Activated CD8-positive, alpha-beta T cell treated with anti-CD3 and anti-CD28 coated beads for 36 hours (primary cell): Measurements from ENCODE around the gene MAP6D1. TPM values are rescaled to one million over a fixed set of nuclear protein-coding genes. Genes with fewer than 3 reads are reported as not detected.

Experiments used
- ATAC-seq: fragments of 200-7000 bp; cut with Tn5 transposase; one replicate; pipeline ENCODE4 v1.10.0; 2021; ENCODE audit warnings: mild to moderate bottlenecking, moderate library complexity
- CTCF ChIA-PET: fragments of 350-600 bp; sonication (Branson Sonifier 250); formaldehyde crosslinking; loops from one replicate; lab custom pipeline; 2021; ENCODE audit warnings: antibody characterized with exemption; lab: Charles Lee
- POLR2A ChIA-PET: fragments of 350-600 bp; sonication (Branson Sonifier 250); formaldehyde crosslinking; loops from one replicate; lab custom pipeline; 2021; ENCODE audit warnings: antibody characterized with exemption; lab: Charles Lee
- DNase-seq: peaks from one replicate; pipeline ENCODE4 v3.0.0-alpha.2; 2020
- H3K27ac Mint-ChIP-seq: one replicate; pipeline ENCODE4 v1.8.0; 2021; ENCODE audit warnings: mild to moderate bottlenecking, mixed read lengths
- H3K27me3 Mint-ChIP-seq: one replicate; pipeline ENCODE4 v1.8.0; 2021; ENCODE audit warnings: mixed read lengths
- H3K36me3 Mint-ChIP-seq: one replicate; pipeline ENCODE4 v1.8.0; 2021; ENCODE audit warnings: low read depth, mixed read lengths
- H3K4me1 Mint-ChIP-seq: one replicate; pipeline ENCODE4 v1.8.0; 2021; ENCODE audit warnings: low read depth, mixed read lengths
- H3K4me3 Mint-ChIP-seq: one replicate; pipeline ENCODE4 v1.8.0; 2021; ENCODE audit warnings: mild to moderate bottlenecking, moderate library complexity, mixed read lengths
- H3K9me3 Mint-ChIP-seq: one replicate; pipeline ENCODE4 v1.8.0; 2021; ENCODE audit warnings: mixed read lengths
- intact Hi-C: fragments of 100-400 bp; cut with micrococcal nuclease; formaldehyde crosslinking; loops from one replicate; pipeline ENCODE4 v1.10.0; 2022
- total RNA-seq, 2 experiments: library from RNA; stranded (reverse); gene quantifications; one replicate each; pipeline ENCODE4 v1.2.3, GENCODE V29; 2021
- TF ChIP-seq, protein P1 (sequence below): fragments of 200-600 bp; IDR thresholded peaks from one replicate; pipeline ENCODE4 v1.8.0; 2022; ENCODE audit warnings: antibody characterized with exemption, mild to moderate bottlenecking

Gene MAP6D1
- total RNA-seq, 2 experiments from 2014 or later, result 3.8 to 4.3 TPM

DNA sequence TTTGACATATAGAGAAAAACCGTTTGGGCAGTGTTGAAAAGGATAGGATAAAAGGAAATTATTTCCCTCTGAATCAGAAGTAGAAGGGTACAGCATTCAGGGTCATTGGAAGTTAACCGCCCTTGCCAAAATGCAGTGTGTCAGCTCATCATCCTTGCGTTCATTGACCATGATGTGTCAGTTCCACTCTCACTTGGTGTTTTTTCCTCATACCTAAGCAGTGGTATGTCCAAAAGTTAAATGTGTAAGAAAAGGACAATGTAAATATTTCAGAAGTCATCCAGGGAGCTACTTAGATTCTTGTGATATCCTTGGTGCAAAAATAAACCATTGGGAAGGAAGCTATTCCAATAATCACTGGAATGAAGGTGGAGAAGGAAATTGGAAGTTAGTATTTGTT, 50.7 kb downstream of the MAP6D1 start:
- no peak overlapping the region for H3K27ac Mint-ChIP-seq
- TF ChIP-seq, protein P1, sequence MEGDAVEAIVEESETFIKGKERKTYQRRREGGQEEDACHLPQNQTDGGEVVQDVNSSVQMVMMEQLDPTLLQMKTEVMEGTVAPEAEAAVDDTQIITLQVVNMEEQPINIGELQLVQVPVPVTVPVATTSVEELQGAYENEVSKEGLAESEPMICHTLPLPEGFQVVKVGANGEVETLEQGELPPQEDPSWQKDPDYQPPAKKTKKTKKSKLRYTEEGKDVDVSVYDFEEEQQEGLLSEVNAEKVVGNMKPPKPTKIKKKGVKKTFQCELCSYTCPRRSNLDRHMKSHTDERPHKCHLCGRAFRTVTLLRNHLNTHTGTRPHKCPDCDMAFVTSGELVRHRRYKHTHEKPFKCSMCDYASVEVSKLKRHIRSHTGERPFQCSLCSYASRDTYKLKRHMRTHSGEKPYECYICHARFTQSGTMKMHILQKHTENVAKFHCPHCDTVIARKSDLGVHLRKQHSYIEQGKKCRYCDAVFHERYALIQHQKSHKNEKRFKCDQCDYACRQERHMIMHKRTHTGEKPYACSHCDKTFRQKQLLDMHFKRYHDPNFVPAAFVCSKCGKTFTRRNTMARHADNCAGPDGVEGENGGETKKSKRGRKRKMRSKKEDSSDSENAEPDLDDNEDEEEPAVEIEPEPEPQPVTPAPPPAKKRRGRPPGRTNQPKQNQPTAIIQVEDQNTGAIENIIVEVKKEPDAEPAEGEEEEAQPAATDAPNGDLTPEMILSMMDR, result no peak
- H3K4me3 Mint-ChIP-seq, result no peak overlapping the region
- peaks cover 54% of the 10 kb centered on the region for H3K36me3 Mint-ChIP-seq
- POLR2A ChIA-PET, result no interaction called here
- CTCF ChIA-PET, result interaction anchor here (1.7 kb wide), 1 partner anchor 7 kb away, joined by 7 read pairs; no protein-coding TSS in a partner anchor
- no peaks in the 10 kb centered on the region for H3K9me3 Mint-ChIP-seq
- H3K4me1 Mint-ChIP-seq, result no peaks in the 10 kb centered on the region
- intact Hi-C loops, result no loop called here
- no peaks in the 10 kb centered on the region for H3K27me3 Mint-ChIP-seq
- ATAC-seq, result no peak
- no peak for DNase-seq

DNA sequence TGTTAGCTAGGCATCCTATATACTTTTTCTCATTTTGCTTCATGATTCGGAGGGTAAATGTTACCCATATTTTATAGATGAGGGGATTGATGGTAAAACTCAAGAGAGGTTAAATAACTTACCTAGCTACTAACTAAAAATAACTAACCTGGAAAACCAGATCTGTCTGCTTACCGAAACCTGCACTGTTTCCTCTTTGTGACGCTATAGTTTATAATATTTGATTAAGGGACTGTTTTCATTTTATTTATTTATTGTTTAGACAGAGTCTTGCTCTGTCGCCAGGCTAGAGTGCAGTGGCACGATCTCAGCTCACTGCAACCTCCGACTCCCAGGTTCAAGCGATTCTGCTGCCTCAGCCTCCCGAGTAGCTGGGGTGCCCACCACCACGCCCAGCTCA, 55.9 kb downstream of the MAP6D1 start:
- ChIA-PET POLR2A (no interaction called here), CTCF (interaction anchor here (0.8 to 1.6 kb wide), 2 partner anchors 18 to 27 kb away, joined by 3 read pairs; no protein-coding TSS in a partner anchor)
- ATAC-seq (no peak), DNase-seq (no peak)
- no peaks in the 10 kb centered on the region for H3K27me3 Mint-ChIP-seq
- no peak overlapping the region for H3K27ac Mint-ChIP-seq
- H3K36me3 Mint-ChIP-seq, result peaks cover 37% of the 10 kb centered on the region
- no peaks in the 10 kb centered on the region for H3K9me3 Mint-ChIP-seq
- no peak overlapping the region for H3K4me3 Mint-ChIP-seq
- intact Hi-C loops, result no loop called here
- H3K4me1 Mint-ChIP-seq, result peaks cover 9% of the 10 kb centered on the region
- TF ChIP-seq, protein P1, result no peak

DNA sequence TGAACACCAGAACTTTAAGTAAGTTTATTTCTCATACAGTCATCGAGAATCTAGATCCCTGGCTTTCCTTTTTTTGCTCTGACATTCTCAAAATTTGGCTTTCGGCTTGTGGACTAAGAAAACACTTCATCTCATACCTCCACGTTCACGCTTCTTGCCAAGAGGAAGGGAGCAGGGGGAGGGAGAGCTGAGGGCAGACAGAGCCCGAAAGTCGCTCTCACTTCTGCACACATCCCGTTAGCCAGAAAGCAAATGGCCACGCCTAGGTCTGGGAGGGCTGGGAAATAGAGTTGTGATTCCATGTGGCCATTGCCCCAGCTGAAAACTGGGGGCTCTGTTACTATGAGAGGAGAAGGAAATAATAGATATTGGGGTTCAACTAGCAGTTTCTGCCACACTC, 57.3 kb downstream of the MAP6D1 start:
- Mint-ChIP-seq H3K4me1 (peaks cover 9% of the 10 kb centered on the region), H3K36me3 (peaks cover 28% of the 10 kb centered on the region), H3K27me3 (no peaks in the 10 kb centered on the region), H3K4me3 (no peak overlapping the region), H3K9me3 (no peaks in the 10 kb centered on the region), H3K27ac (no peak overlapping the region)
- ChIA-PET CTCF (interaction anchor here (1.2 to 1.6 kb wide), 4 partner anchors 26 to 294 kb away, joined by 3 to 6 read pairs (median 3); no protein-coding TSS in a partner anchor), POLR2A (no interaction called here)
- TF ChIP-seq, protein P1, result no peak
- intact Hi-C loops, result no loop called here
- no peak for DNase-seq
- ATAC-seq, result no peak

DNA sequence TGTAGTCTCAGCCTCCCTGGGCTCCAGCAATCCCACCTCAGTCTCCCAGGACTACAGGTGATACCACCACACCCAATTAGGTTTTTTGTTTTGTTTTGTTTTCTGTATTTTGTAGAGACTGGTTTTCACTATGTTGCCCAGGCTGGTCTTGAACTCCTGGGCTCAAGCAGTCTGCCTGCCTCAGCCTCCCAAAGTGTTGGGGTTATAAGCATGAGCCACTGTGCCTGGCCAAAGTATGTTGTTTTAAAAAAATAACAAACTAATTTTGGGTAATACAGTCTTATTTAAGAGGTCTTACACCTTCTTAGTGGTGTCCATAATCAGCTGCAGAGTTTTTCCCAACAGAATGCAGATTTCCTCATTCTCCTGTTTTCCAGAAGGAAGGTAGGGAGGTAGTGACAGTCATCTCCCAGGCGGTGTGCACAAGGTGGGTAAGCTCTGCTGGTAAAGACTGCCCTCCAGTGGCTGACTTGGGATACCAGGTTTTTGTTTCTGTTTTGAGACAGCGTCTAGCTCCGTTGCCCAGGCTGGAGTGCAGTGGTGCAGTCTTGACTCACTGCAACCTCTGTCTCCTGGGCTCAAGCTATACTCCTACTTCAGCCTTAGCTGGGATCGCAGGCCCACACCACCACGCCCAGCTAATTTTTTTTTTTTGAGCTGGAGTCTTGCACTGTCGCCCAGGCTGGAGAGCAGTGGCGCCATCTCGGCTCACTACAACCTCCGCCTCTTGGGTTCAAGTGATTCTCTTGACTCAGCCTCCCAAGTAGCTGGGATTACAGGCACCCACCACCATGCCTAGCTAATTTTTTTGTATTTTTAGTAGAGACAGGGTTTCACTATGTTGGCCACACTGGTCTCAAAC, 58.4 kb downstream of the MAP6D1 start:
- DNase-seq (peak; percentile 82), ATAC-seq (peak; percentile 90)
- intact Hi-C loops, result loop anchor here (1.0 kb wide), 1 partner anchor 298 kb away; no protein-coding TSS in a partner anchor
- CTCF ChIA-PET, result interaction anchor here (0.6 to 2.9 kb wide), 53 partner anchors 8 to 645 kb away, joined by 3 to 19 read pairs (median 3); partner anchors contain the start of genes KLHL24, PARL and YEATS2
- H3K27me3 Mint-ChIP-seq, result no peaks in the 10 kb centered on the region
- POLR2A ChIA-PET, result interaction anchor here (0.6 to 1.3 kb wide), 2 partner anchors 182 to 184 kb away, joined by 3 read pairs; no protein-coding TSS in a partner anchor
- peaks cover 26% of the 10 kb centered on the region for H3K36me3 Mint-ChIP-seq
- H3K4me1 Mint-ChIP-seq, result peaks cover 9% of the 10 kb centered on the region
- H3K4me3 Mint-ChIP-seq, result no peak overlapping the region
- H3K27ac Mint-ChIP-seq, result no peak overlapping the region
- TF ChIP-seq, protein P1, result peak; percentile 85
- H3K9me3 Mint-ChIP-seq, result no peaks in the 10 kb centered on the region
